COLO829 (cell line): ENCODE results near the gene ABCG5.

Experiments
- DNase-seq: peaks from one replicate; pipeline ENCODE4 v3.0.0; 2012; ENCODE audit warnings: low spot score

ABCG5 gene

GRCh38 chr2:43838560-43839267, at the start of gene ABCG5, which contains the start of gene ABCG8:
Gene ABCG5 (minus strand): TSS chr2:43838839. CDS start chr2:43838679, 160 bp downstream.
Gene ABCG8 (plus strand): TSS chr2:43838971. CDS start chr2:43839054, 83 bp downstream.
- no peak for DNase-seq

DNA sequence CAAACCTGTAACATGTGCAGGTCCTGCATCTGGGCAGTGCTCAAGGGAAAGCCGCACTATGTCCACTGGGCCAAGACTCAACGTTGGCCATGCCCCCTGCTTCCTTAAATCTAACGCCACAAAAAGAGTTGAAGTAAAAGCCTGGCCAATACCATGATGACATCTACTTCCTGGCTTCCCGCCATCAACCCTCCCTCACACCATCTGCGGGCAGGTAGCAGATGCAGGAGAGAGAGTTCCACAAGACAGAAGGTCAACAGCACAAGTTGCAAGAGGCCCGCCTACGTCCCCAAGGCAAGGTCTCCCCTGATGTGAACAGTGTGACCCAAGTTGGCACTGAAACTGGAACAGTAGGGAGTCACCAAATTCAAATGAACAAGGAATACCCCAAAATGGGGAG, 48.5 kb upstream of the ABCG5 start:
- DNase-seq, result no peak

DNA sequence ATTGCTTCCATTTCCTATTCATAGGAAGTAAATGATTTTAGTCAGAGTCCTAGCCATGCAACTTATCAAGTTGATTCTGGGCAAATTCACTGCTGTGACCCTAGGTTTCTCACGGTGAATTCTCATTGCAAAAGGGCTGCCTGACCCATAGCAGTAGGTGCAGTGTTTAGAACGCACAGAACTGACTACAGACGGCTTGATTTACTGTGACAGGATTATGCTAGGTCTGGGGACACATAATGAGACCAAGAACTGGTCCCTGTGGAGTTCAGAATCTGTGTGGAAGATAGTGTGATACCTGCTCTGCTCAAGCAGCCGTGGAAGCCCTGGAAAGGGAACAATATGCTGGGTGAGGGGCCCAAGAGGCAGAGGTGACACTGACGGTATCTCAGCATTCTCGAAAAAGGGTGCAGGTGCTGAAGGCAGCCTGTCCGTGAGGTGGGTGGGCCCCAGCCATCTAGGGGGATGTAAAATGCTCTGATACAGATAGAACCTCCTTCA, 46.5 kb upstream of the ABCG5 start:
- no peak for DNase-seq

DNA sequence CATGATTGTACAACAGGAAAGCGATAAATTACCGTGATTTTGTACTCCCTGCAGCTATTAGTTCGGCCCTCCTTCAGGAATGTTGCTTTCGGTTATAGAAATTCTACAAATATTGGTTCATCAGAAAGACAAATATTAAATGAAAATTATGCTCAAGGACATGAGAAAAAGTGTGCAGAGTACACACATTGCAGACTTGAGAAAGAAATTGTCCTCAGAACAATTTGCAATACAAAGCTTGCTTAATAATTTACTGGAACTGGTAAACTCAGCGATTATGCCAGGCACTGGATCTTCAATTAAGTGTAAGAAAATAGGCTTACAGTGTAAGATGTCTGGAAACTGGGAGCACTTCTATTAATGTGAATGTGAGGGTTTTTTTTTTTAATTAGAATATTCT, 46.0 kb upstream of the ABCG5 start:
- no peak for DNase-seq

DNA sequence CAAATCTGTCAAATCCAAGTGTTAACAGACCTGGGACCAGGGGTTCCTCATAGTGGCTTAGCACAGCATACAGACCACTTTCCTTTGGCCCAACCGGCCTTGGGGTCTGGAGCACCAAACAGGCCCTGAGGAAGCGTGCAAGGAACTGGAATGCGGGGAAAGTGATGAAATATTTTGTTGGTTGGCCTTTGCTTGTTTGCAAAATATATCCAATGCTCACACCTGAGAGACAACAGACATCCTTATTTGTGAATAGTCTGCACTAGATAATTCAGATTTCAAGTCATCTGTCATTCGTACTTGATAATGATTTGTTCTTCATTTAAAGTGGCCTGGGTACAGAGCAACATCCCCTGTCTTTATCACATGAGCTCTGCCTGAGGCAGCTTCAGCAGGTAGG, 43.7 kb upstream of the ABCG5 start:
- no peak for DNase-seq

- no peak for DNase-seq
These were observed 42.3 kb upstream of the ABCG5 start for GRCh38 chr2:43880952-43881351.

DNA sequence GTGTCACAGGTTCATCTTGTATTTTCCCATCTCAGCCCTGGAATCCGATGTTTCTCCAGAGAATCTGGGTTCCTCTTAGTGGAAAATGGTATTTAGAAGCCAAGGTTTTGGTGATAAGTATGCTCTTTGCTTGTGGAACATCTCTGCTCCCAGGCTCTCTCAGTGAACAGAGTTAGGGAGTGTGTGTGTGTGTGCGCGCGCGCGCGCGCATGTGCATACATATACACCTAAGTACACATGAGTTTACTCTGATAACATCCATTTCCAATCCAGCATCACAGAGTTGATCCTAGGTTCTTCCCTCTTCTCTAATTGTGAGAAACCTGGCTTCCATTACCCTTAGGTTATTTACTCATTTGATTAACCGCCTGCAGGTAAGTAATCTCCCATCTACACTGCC, 41.8 kb upstream of the ABCG5 start:
- DNase-seq, result no peak

GRCh38 chr2:43879261-43879660, 40.6 kb upstream of the ABCG5 start:
- DNase-seq, result no peak

GRCh38 chr2:43877782-43878464, 39.3 kb upstream of the ABCG5 start:
- DNase-seq, result peak; percentile 76

DNA sequence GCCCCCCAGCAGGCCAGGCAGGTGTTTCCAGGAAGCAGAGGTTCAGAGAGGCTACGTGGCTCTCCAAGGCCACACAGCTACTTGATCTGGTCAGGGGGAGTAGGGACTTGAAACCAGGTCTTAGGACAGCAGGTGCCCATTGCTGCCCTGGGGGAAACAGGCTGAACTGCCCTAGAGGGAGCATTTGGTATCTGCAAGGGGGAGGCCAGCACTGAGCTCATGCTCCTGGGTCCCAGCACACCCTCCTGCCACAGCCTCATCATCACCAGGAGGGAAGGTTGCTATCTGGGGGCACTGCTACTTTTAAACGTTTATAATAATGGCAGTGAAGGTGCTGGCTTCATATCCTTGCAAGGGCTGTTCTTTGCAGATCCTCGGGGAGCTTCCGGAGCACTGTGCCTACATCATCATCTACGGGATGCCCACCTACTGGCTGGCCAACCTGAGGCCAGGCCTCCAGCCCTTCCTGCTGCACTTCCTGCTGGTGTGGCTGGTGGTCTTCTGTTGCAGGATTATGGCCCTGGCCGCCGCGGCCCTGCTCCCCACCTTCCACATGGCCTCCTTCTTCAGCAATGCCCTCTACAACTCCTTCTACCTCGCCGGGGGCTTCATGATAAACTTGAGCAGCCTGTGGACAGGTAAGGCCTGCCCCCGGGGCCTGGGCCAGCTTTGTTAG, 36.3 kb upstream of the ABCG5 start:
- no peak for DNase-seq

DNA sequence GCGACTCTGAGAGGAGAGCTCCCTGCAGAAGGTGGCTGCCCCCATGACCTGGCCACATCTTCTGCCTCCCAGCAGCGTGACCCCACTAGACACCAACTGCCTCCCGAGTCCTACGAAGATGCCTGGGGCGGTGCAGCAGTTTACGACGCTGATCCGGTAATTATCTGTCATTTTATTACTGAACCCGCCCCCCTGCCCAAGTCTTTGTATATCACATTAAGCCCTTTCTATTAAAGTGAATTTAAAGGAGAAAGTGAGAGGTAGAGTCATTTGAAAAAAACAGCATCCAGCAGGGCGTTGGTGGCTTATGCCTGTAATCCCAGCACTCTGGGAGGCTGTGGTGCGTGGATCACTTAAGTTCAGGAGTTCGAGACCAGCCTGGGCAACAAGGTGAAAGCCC, 33.5 kb upstream of the ABCG5 start:
- DNase-seq, result no peak

DNA sequence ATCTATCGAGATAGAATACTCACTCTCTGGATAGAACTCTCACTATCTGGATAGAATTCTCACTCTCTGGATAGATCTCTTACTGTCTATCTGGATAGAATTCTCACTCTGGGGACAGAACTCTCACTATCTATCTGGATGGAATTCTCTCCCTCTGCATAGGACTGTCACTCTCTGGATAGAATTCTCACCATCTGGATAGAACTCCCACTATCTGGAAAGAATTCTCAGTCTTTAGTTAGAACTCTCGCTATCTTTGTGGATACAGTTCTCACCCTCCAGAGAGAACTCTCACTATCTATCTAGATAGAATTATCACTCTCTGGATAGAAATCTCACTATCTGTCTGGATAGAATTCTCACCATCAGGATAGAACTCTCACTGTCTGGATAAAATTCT, 16.7 kb upstream of the ABCG5 start:
- DNase-seq, result no peak

DNA sequence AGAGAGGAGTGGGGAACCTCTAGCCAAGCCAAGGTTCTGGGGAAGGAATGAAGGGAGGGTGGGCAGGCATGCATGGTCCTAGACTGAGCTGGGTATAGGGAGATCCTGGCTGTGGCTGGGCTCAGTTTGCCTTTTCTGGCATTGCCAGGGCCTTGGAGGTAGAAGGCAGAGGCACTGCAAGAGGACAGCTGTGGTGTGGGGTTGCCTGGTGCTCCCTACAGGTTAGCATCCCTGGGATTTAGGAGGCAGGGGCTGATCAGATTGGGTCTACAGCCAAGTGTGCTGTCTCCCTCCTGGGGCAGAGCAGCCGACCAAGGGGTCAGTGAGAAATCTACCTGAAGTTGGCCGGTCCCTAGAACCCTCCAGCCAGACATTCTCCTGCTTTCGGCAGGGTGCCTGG, 16.0 kb upstream of the ABCG5 start:
- DNase-seq, result no peak

- no peak for DNase-seq
These were observed 14.8 kb upstream of the ABCG5 start for GRCh38 chr2:43853141-43854081.

DNA sequence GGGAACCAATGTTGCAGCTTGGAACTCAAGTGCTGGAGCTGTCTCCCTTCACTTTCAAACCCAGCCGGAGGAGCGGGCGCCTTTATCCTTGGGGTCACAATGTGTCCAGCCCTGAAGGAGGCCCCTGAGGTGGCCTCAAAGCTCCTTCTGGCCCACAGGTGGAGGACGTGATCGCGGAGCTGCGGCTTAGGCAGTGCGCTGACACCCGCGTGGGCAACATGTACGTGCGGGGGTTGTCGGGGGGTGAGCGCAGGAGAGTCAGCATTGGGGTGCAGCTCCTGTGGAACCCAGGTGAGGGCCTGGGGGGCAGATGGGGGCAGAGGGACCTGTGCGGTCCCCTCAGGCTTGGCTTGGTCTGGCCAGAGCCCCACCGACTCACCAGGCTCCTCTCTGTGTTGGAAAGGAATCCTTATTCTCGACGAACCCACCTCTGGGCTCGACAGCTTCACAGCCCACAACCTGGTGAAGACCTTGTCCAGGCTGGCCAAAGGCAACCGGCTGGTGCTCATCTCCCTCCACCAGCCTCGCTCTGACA, 13.6 kb upstream of the ABCG5 start:
- DNase-seq, result no peak

DNA sequence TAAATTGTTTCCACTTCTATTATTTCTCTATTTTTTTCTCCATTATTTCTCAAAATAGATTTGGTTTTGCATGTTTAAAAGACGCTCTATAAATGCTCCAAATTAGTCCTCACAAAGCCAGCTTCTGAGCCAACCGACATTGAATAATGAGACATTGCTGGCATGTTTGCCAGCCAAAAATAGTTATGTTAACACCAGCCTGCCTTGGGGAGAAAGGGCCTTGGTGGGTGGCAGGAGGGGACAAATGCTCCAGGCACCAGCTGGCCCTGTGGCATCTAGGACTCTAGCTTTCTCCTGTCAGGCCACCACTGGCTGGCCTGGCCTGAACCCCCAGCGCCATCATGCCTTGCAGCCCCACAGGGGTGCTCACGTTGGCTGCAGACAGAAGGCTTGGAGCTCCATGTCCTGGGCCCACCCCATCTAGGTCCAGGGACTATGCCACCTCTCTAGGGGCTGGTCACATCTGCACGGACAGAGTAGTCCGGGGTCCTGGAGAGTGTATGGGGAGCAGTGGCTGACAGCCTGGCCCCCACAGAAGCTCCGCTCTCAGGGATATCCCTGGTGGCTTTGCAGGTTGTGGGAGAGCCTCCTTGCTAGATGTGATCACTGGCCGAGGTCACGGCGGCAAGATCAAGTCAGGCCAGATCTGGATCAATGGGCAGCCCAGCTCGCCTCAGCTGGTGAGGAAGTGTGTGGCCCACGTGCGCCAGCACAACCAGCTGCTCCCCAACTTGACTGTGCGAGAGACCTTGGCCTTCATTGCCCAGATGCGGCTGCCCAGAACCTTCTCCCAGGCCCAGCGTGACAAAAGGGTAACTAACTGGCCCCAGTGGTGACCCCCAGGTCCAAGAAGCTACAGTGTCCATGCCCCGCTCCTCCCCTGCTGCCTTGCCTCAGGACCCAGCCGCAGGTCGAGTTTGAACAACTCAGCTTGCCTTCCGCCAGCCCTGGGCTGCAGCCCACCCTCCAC, 12.7 kb upstream of the ABCG5 start:
- no peak for DNase-seq

- DNase-seq, result no peak
These were observed 9.6 kb upstream of the ABCG5 start for GRCh38 chr2:43848214-43848613.

DNA sequence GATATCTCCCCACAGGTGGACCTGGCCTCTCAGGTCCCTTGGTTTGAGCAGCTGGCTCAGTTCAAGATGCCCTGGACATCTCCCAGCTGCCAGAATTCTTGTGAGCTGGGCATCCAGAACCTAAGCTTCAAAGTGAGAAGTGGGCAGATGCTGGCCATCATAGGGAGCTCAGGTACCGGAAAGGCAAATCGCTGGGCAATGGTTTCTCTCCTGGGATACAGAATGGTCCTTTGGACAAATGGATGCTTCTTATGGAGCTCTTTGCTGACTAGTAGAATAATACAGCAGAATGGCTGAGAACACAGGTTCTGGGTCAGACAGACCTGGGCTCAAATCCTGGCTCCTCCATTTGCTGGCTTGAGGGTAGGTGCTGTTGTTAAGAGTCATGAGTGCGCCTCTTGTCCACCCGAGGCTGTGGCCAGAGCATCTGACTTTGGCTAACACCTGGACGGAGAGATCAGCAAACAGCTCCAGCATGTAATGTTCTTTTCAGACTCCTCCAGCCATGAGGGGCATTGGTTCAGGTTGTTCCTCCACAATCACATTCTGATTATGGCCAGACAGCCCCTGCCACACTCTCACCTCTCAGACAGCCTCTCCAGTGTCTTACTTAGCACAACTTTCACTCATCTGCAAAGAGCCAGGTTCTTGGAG, 7.6 kb upstream of the ABCG5 start:
- no peak for DNase-seq

GRCh38 chr2:43845181-43845580, 6.5 kb upstream of the ABCG5 start:
- DNase-seq, result no peak

- no peak for DNase-seq
These were observed 4.2 kb upstream of the ABCG5 start for GRCh38 chr2:43842866-43843226.
